ENCODE results near the gene NDUFA7. TPM values are rescaled to one million over a fixed set of nuclear protein-coding genes. Genes with fewer than 3 reads are reported as not detected.
"Not testable (repeated sequence)": the region's sequence is repeated elsewhere in the genome, so short reads cannot be mapped to it uniquely, and the experiment has no call there.

The NDUFA7 gene
- total RNA-seq, 1 experiment from 2014 or later = 25.6 TPM

DNA sequence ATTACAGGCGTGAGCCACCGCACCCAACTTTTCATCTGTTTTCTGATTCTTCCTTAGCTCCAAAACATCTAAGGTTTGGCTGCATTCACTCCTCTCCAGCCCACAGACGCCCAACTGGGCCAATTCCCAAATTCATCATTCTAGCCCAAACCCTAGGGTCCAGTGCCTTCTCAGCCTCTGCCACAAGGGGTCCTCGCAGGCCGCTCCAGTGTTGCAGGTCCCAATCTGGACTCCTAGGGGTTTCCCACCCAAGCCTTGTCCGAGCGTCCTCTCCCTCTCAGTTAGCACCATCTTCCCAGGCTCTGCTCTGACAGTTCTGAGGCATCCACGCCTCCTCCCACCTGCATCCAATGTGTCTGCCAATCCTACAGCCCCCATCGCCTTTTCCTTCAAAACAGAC, 29.8 kb downstream of the NDUFA7 start:
- H3K4me3 ChIP-seq; H3K27me3 ChIP-seq; H3K36me3 ChIP-seq; H3K9me3 ChIP-seq (replicated peaks); H3K4me1 ChIP-seq; H3K27ac ChIP-seq; DNase-seq: not testable (repeated sequence)

DNA sequence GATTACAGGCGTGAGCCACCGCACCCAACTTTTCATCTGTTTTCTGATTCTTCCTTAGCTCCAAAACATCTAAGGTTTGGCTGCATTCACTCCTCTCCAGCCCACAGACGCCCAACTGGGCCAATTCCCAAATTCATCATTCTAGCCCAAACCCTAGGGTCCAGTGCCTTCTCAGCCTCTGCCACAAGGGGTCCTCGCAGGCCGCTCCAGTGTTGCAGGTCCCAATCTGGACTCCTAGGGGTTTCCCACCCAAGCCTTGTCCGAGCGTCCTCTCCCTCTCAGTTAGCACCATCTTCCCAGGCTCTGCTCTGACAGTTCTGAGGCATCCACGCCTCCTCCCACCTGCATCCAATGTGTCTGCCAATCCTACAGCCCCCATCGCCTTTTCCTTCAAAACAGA, 44.7 kb downstream of the NDUFA7 start:
- not testable (repeated sequence) for H3K9me3 ChIP-seq (replicated peaks); H3K36me3 ChIP-seq; DNase-seq; H3K4me1 ChIP-seq; H3K4me3 ChIP-seq; H3K27ac ChIP-seq; H3K27me3 ChIP-seq

- no peaks in the 10 kb centered on the region for H3K36me3 ChIP-seq
- H3K27ac ChIP-seq = no peak overlapping the region
- no peak overlapping the region for H3K4me3 ChIP-seq
- H3K4me1 ChIP-seq = no peaks in the 10 kb centered on the region
- H3K27me3 ChIP-seq = no peaks in the 10 kb centered on the region
- DNase-seq = no peak
- H3K9me3 ChIP-seq (replicated peaks) = no peaks in the 10 kb centered on the region
Observed at GRCh38 chr19:8269724-8270123, 51.5 kb downstream of the NDUFA7 start.

GRCh38 chr19:8265872-8266271, 55.3 kb downstream of the NDUFA7 start:
- no peaks in the 10 kb centered on the region for H3K36me3 ChIP-seq
- H3K27me3 ChIP-seq = no peaks in the 10 kb centered on the region
- no peak overlapping the region for H3K27ac ChIP-seq
- no peak overlapping the region for H3K4me3 ChIP-seq
- no peaks in the 10 kb centered on the region for H3K9me3 ChIP-seq (replicated peaks)
- H3K4me1 ChIP-seq = no peaks in the 10 kb centered on the region
- DNase-seq = no peak

DNA sequence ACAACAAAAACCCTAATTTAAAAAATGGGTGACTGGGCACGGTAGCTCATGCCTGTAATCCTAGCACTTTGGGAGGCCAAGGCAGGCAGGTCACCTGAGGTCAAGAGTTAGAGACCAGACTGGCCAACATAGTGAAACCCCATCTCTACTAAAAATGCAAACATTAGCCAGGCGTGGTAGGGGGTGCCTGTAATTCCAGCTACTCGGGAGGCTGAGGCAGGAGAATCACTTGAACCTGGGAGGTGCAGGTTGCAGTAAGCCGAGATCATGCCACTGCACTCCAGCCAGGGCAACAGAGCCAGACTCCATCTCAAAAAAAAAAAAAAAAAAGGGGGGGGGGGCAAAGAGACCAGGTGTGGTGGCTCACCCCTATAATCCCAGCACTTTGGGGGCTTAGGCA, 56.9 kb downstream of the NDUFA7 start:
- H3K27ac ChIP-seq; H3K4me3 ChIP-seq; H3K9me3 ChIP-seq (replicated peaks); H3K27me3 ChIP-seq; H3K36me3 ChIP-seq; DNase-seq; H3K4me1 ChIP-seq: not testable (repeated sequence)

DNA sequence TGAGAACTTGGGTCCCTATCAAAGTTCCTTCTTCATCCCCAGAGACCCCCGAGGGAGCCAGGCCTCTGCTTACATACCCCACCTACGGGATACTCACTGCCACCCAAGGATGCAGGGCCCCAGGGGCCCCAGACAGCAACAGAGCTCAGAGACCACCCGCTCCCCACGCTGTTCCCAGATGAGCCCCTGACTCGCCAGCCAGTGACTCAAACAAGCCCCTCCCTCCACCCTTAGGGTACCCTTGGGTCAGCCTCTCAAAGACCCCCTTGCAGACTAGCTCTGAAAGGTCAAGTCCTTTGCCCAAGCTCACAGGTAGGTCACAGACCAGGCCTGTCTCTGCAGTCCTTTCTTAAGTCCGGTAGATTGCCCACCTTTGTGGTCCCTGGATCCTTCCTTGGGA, 58.7 kb downstream of the NDUFA7 start:
- DNase-seq = no peak
- Histone ChIP-seq H3K9me3 (replicated peaks) (no peaks in the 10 kb centered on the region), H3K27me3 (no peaks in the 10 kb centered on the region), H3K27ac (no peak overlapping the region), H3K36me3 (no peaks in the 10 kb centered on the region), H3K4me3 (no peak overlapping the region), H3K4me1 (no peaks in the 10 kb centered on the region)

- Histone ChIP-seq H3K36me3 (no peaks in the 10 kb centered on the region), H3K4me3 (no peak overlapping the region), H3K27ac (no peak overlapping the region), H3K27me3 (no peaks in the 10 kb centered on the region), H3K4me1 (no peaks in the 10 kb centered on the region), H3K9me3 (replicated peaks) (no peaks in the 10 kb centered on the region)
- no peak for DNase-seq
Observed at GRCh38 chr19:8261881-8262280, 59.3 kb downstream of the NDUFA7 start.

DNA sequence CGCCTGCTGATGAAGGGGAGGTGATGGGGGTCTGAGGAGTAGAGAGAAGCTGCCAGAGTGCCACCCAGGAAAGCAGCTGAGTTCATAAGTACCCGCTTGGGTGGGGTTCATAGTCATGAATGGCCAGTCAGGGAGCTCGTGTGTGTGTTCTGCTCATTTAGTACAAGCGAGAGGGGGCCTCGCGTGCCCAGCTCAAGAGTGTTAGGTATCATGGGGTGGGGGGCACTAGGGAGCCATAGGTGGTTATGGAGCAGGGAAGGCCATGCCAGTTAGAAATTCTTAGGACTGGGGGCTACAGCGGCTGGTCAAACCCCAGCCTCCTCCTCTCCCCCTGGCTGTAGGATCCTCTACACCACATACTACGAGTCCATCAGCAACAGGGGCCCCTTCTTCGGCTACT, 59.8 kb downstream of the NDUFA7 start:
- H3K27ac ChIP-seq = no peak overlapping the region
- H3K4me3 ChIP-seq = no peak overlapping the region
- DNase-seq = no peak
- H3K36me3 ChIP-seq = no peaks in the 10 kb centered on the region
- H3K27me3 ChIP-seq = no peaks in the 10 kb centered on the region
- H3K9me3 ChIP-seq (replicated peaks) = no peaks in the 10 kb centered on the region
- H3K4me1 ChIP-seq = no peaks in the 10 kb centered on the region

Other genes starting within 250 kb of the NDUFA7 start
- gene FBN3, start 171.8 kb downstream of the NDUFA7 start, total RNA-seq (2014; rRNA removed; shearing (Covaris generic)) = 0.02 TPM in 1 of 2 replicates, not detected in the other
- 9.3 and 9.9 TPM in 2 replicates for gene CERS4, start 112.0 kb downstream of the NDUFA7 start, total RNA-seq (2014; rRNA removed; shearing (Covaris generic))
- gene CD320, start 13.0 kb downstream of the NDUFA7 start, total RNA-seq (2014; rRNA removed; shearing (Covaris generic)) = 44.2 and 49.4 TPM in 2 replicates
- 651 and 901 TPM in 2 replicates for gene RPS28, start 121 bp upstream of the NDUFA7 start, total RNA-seq (2014; rRNA removed; shearing (Covaris generic))
- gene KANK3, start 21.9 kb upstream of the NDUFA7 start, total RNA-seq (2014; rRNA removed; shearing (Covaris generic)) = 0.04 TPM in 1 of 2 replicates, not detected in the other
- gene ANGPTL4, start 42.8 kb upstream of the NDUFA7 start, total RNA-seq (2014; rRNA removed; shearing (Covaris generic)) = 0.10 and 0.59 TPM in 2 replicates
- gene RAB11B, start 69.0 kb upstream of the NDUFA7 start, total RNA-seq (2014; rRNA removed; shearing (Covaris generic)) = 15.9 and 17.7 TPM in 2 replicates
- 0.55 and 2.8 TPM in 2 replicates for gene MARCHF2, start 91.9 kb upstream of the NDUFA7 start, total RNA-seq (2014; rRNA removed; shearing (Covaris generic))
- gene HNRNPM, start 123.6 kb upstream of the NDUFA7 start, total RNA-seq (2014; rRNA removed; shearing (Covaris generic)) = 191 and 195 TPM in 2 replicates
- not detected in 2 replicates for gene PRAM1, start 181.3 kb upstream of the NDUFA7 start, total RNA-seq (2014; rRNA removed; shearing (Covaris generic))
- 3.1 and 4.7 TPM in 2 replicates for gene ZNF414, start 192.8 kb upstream of the NDUFA7 start, total RNA-seq (2014; rRNA removed; shearing (Covaris generic))